GM10266 (cell line): ENCODE measurements around the gene RBM22.

Experiments
- DNase-seq: peaks from one replicate; pipeline ENCODE4 v3.0.0; 2012; ENCODE audit errors: extremely low spot score
- TF ChIP-seq, protein P1 (sequence below): IDR thresholded peaks from 2 replicates; pipeline ENCODE4 v1.5.1; 2012; ENCODE audit warnings: mild to moderate bottlenecking, low read depth; ENCODE audit not compliant: control insufficient read depth, insufficient read depth; ENCODE audit errors: missing control alignments

Gene RBM22

DNA sequence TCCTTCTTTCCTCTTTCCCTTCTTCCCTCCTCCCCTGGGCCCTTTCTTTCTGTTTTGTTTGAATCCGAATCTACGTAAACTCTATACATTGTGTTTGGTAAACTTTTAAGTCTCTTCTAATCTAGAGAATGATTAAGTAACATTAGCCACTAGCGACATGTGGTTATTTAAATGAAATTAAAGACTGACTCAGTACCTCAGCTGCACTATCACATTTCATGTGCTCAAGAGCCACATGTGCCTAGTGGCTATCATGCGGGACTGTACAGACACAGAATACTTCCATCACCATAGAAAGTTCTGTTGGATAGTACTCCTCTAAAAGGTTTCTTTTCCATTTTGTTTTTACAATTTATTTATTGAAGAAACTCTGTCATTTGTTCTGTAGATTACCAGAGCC lies 29.0 kb upstream of the RBM22 start:
- TF ChIP-seq, protein P1, sequence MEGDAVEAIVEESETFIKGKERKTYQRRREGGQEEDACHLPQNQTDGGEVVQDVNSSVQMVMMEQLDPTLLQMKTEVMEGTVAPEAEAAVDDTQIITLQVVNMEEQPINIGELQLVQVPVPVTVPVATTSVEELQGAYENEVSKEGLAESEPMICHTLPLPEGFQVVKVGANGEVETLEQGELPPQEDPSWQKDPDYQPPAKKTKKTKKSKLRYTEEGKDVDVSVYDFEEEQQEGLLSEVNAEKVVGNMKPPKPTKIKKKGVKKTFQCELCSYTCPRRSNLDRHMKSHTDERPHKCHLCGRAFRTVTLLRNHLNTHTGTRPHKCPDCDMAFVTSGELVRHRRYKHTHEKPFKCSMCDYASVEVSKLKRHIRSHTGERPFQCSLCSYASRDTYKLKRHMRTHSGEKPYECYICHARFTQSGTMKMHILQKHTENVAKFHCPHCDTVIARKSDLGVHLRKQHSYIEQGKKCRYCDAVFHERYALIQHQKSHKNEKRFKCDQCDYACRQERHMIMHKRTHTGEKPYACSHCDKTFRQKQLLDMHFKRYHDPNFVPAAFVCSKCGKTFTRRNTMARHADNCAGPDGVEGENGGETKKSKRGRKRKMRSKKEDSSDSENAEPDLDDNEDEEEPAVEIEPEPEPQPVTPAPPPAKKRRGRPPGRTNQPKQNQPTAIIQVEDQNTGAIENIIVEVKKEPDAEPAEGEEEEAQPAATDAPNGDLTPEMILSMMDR = no peak
- no peak for DNase-seq

DNA sequence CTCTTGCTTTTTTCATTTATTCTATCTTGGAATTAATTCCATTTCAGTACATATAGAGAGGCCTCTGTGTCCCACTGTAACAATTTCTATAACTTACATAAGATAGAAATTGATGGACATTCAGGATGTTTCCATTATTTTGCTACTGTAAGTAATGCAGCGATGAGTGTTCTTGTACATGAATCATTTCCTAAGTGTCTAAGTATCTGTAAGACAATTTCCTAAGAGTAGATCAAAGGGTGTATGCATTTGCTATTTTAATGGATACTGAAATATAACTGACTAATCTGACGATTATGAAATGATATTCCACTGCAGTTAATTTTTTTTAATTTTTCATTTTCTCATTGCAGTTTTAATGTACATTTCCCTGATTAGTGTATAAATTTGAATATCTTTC lies 23.0 kb upstream of the RBM22 start:
- DNase-seq = no peak
- TF ChIP-seq, protein P1 = no peak

DNA sequence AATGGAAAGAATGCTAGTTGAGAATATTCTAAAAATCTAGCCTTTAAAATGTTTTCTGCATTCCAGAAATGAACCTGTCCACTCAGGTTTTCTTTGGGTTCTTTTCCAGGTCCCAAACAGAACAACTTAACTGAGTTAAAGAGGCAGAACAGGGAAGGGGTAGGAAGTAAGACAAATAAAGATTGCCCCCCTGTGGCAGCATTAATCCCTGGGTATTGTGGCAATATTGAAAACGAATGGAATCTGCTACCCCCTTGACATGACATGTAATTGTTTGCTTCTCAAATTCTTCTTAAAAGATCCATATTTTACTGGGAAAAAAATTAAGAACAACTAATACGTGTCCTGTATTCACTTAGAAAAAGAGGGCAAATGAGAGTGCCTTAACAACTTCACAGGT lies 9.3 kb upstream of the RBM22 start:
- DNase-seq = no peak

DNA sequence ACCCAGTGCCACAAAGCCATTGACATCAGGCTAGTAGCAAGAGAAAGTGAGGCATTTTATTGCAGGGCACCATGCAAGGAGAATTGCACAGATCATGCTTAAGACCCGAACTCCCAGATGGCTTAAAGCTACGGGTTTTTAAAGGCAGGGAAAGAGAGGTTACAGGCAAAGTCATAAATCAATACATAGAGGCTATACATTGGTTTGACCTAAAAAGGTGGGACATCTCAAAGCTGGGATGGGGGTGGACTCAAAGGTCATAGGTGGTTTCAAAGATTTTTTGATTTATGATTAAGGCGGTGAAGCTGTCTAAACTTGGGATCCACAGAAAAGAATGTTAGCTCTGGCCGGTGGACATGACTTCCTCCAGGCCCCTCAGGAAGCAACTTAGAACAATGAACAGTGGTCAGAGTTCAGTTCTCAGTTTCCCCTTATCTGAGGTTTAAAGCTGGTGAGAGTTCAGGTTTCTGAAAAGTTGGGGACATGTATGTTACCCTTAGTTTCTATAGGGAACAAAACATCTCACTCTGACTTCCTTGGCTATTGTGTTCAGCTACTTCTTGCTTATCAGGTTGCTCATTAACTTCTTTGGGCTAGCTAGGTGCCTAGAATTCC lies 6.0 kb upstream of the RBM22 start:
- DNase-seq = no peak
- TF ChIP-seq, protein P1 = no peak

More for the DNA sequence above, 9.3 kb upstream of the RBM22 start:
- TF ChIP-seq, protein P1 = peak; percentile 10

DNA sequence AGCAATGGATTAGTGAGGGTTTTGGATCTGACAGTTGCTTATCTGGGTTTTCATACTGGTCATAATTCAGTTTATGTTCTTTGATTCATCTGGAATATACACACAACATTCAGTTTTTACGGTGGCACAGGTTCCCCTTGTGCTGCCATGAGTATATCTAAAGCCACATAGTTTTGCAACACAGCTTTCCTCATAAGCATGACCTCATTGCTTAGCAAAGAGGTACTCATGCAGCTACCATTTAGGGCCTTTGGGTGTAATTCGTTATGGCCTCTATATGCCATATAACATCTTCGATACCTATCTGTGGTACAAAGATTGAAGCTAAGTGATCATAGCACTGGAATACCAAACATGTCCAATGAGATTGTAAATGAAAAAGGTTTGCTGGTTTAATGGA lies 2.9 kb upstream of the RBM22 start:
- TF ChIP-seq, protein P1 = no peak
- DNase-seq = no peak

DNA sequence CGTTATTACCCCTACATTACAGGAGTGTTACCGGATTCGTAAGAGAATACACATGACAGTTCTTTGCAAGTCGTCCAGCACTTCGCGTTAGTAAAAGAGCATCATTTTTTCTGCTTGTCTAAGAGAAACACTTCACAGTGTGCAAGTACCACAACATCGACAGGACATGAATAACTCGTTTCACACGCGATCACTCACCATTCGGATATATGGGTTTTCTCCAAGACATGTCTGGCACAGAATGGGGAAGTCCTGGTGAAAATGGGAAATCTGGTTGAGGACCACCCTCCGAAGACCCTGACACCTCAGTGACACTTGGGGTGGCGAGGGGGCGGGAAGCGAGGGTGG lies 642 bp downstream of the RBM22 start:
- TF ChIP-seq, protein P1 = no peak
- DNase-seq = no peak

DNA sequence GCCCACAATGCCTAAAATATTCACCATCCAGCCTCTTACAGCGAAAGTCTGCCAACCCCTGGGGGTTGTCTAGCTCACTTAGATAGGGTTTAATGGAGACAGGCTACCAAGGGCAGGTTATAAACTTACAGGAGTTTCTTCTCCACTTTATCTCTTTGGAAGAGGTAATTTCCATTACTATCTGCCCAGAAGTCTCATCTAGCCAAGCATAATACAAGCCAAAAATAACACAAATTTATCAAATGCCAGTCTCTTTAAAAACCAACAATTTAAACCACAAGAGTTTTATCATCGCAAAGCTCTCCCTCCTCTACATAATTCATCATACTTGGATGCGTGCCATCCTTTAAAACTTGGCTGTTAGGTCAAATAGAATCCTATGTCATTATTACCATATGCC lies 6.2 kb downstream of the RBM22 start:
- TF ChIP-seq, protein P1 = no peak

More for the DNA sequence above, 6.2 kb downstream of the RBM22 start:
- no peak for DNase-seq
